ENCODE measurements around the gene ADGRV1. TPM values are rescaled to one million over a fixed set of nuclear protein-coding genes. Genes with fewer than 3 reads are reported as not detected.
A peak's percentile ranks its signal among the peaks of the same experiment; 100 is the strongest.

Gene ADGRV1
- polyA plus RNA-seq, 1 donor = 1.1 TPM

DNA sequence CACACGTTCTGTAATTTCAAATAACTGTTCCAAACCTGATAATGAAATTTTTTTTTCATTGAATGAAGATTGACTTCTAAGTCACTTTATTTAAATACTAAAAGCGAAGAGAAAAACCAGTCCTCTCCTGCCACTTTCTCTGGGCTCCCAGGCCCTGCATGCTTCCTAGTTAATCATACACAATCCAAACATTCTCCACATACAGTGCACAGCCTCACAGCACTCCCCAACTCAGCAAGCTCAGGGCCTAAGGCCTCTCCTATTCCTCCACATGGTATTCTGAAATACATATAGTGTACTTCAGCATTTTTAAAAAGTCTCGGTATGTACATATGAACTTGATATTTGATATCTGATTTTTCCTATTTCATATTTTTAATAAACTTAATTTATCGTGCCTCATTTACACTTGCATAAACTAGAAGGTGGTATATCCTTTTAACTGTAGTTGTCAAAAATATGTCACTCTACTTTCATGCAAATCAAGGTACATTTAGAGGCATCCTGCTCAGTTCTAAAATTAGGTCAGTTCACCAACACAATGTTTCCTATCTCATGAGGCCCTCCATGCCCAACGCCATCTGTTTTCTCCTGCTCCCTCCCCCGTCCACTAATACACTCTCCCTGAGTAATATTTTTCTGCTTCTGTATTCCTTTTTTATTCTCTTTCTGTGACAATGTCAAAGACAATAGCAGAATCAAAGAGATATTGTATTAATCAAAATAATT, 617.9 kb downstream of the ADGRV1 start:
- DNase-seq = no peak

GRCh38 chr5:91177085-91177484, 618.5 kb downstream of the ADGRV1 start:
- DNase-seq = no peak

- no peak for DNase-seq
These were observed 619.0 kb downstream of the ADGRV1 start for GRCh38 chr5:91177639-91178038.

- no peak for DNase-seq
These were observed 619.9 kb downstream of the ADGRV1 start for GRCh38 chr5:91178461-91178860.

DNA sequence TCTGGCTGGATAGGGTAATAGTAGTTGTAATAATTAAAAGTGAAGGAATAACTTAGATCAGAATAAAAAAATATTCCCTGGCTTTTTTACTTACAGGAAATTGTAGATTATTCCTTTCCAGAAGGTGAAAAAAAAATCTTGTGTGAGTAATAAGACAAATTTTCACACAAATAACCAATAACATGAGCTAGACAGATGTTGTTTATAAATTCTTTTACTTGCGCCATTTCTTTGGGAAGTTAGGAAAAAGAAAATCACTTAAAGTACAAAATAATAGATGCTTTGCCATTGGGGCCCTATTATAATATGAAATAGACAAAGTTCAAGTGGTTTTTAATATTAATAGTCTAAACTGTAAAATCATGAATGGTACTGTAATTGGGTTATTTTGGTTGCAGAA, 620.4 kb downstream of the ADGRV1 start:
- DNase-seq = no peak

DNA sequence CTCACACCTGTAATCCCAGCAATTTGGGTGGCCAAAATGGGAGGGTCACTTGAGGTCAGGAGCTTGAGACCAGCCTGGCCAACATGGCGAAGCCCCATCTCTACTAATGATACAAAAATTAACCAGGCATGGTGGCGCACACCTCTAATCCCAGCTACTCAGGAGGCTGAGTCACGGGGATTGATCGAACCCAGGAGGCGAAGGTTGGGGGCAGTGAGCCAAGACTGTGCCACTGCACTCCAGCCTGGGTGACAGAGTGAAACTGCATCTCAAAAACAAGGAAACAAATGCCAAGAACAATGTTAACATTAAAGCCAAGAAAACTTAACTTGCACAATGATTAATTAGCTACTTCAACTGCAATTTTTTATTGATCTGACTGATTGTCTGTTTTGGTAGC, 621.9 kb downstream of the ADGRV1 start:
- no peak for DNase-seq

- DNase-seq = no peak
These were observed 624.2 kb downstream of the ADGRV1 start for GRCh38 chr5:91182763-91183162.

DNA sequence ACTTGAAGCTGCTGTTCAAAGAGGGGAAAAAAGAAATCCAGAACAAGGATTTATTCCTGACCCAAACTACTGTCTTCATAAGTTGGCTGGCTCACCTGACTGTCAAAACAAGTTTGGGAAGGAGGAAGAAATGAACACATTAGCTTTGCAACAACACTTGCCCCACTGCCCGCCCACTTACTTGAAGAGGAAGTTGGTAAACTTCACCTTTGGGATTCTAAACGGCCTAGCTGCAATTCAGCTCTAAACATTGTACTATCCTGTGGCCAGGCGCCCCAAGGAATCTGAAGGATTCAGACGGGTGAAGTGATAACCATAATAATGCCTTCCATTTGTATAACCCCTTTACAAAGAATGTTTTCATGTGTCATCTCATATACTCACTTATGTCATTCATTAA, 625.1 kb downstream of the ADGRV1 start:
- no peak for DNase-seq

DNA sequence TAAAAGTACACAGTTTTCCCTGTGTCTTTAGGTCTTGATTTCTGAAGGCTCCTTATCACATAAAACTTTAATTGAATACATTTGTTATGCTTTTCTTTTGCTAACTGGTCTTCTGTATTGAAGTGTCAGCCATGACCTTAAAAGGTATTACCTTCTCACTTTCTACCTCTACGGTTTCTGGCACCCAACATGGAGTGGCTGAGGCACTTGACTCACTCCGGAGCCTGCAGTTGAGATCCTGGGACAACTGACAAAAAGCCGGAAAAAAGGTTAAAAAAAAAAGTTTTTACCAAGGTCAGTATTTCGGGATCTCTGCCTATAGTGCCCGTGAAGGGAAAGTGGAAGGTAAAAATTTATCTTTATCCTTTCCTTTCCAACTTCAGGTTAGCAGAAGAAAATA, 627.5 kb downstream of the ADGRV1 start:
- no peak for DNase-seq

DNA sequence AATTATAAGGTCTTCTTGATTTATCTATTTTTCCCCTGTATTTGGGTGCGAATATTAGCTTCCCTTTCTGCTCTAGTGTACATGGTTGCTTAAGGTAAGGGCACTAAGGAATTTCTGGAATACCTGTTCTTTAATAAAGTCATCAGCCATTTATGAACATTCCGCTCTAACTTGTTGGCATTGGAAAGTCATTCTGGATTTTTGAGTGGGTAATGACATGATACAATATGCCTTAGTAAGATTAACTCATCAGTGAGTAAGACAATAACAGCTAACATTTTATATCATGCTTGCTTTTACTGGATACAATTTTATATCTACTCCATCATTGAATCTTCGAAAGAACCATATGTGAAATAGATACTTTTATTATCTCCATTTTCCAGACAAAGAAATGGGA, 628.4 kb downstream of the ADGRV1 start:
- DNase-seq = no peak

DNA sequence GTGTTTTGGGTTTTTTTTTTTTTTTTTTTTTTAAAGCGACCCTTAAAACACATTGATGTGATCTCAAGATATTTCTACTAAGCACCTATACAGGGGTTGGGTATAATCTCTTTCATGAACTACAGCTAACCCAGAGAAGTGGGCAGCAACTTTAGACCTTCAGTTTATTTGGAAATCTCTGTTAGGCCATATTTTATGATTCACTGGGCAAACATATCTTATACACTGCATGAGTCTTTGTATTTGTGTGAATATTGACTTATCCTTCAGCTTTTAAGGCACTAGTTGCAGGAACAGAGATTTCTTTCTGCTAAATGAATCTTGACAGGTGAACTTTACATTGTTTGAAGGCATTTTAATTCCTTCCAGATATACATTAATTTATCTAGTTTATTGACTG, 630.2 kb downstream of the ADGRV1 start:
- DNase-seq = no peak

- peak; percentile 86 for DNase-seq
These were observed 631.1 kb downstream of the ADGRV1 start for GRCh38 chr5:91189480-91190313.

GRCh38 chr5:91190314-91190690, 631.7 kb downstream of the ADGRV1 start:
- no peak for DNase-seq

- peak; percentile 27 for DNase-seq
These were observed 636.3 kb downstream of the ADGRV1 start for GRCh38 chr5:91194824-91195381.

DNA sequence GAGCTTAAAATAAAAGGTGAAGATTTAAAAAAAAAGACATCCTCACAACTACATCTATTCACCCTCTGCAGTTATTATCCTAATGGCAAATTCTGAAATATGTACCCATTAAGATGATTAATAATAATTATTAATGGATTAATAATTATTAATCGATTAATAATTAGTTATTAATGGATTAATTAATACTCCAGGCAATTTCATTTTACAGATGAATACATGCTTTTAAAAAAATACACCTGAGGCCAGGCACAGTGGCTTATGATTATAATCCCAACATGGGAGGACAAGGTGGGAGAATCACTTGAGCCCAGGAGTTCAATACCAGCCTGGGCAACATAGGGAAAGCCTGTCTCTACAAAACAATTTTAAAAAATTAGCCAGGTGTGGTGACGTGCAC, 642.1 kb downstream of the ADGRV1 start:
- DNase-seq = no peak

GRCh38 chr5:91206103-91206502, 647.5 kb downstream of the ADGRV1 start:
- DNase-seq = no peak

GRCh38 chr5:91206734-91207133, 648.1 kb downstream of the ADGRV1 start:
- DNase-seq = no peak

DNA sequence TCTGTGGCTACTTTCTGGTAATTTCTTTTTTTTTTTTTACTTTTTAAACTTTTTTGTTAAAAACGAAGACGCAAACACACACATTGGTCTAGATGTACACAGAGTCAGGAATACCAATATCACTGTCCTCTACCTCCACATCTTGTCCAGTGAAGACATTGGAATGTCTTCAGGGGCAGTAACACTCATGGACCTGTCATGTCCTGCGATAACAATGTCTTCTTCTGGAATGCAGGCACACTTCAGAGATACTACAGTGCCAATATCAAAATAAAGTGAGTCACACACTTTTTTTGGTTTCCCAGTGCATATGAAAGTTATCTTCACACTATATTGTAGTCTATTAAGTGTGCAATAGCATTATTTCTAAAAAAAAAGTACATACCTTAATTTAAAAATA, 648.7 kb downstream of the ADGRV1 start:
- DNase-seq = no peak

DNA sequence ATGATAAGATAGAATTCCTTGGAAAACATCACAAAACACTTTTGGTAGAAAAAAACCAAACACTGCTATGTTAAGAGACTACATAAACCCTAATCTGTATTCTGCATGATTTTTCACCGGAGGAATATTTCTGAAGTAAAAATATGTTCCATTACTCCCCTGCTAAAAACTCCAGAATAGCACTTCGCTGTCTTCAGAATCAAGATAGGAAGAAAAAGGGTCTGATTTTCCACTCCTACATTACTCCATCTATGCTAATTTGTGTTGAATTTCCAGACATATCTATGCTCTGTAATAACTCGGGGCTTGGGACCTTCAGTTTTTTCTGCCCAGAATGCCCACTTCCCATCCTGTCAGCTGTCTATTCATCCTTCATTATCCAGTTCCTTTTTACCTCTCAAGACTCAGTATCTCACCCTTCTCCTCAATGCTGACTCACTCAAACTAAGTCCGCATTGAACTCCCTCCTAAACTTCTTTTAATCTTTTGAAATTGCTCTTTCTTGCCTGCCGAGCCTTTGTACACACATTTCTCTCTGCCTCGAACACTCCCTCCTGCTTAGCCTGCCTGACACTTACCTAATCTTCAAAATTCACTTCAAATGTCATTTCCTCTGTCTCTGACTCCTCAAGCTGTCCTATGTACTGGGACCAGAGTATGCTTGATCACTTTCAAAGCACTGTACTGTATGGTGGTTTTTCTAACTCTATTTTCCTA, 653.6 kb downstream of the ADGRV1 start:
- DNase-seq = no peak

DNA sequence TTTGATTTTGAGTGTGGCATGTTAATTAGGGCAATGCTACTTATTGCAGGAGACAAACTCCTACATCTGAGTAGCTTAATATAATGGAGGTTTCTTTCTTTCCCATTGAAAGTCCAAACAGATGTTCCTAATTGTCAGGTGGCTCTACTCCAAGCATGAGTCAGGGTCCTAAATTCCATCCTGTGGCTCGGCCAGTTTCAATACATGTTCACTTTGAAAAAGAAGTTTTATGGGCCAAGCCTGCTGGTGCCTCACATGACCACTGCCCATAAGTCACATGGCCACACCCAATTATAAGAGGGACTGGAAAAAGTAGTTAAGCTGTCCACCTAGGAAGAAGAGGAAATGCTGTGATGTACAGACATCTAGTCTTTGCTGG, 654.1 kb downstream of the ADGRV1 start:
- DNase-seq = peak; percentile 88
